ENCODE measurements around the gene CLECL1. TPM values are rescaled to one million over a fixed set of nuclear protein-coding genes. Genes with fewer than 3 reads are reported as not detected.

Gene CLECL1
- total and polyA plus RNA-seq, 2 of the 8 experiments (the other 6 are each of a cell fraction or from before 2014, with no cell fraction given), result not detected

GRCh38 chr12:9758119-9758518 lies 25.2 kb upstream of the CLECL1 start:
- FAIRE-seq, result no peak
- 89% methylated on average over 3 of the region's 3 CpGs; no CpG with 5 or more reads in 1 of the 2 experiments for WGBS, 2 experiments (ENCODE audit: extremely low coverage in 1 of 2, insufficient coverage in 1 of 2, insufficient read length in 1 of 2, insufficient replicate concordance in 2 of 2, low coverage in 1 of 2, low lambda C conversion rate in 2 of 2, missing lambda C conversion rate in 1 of 2)
- H3K79me2 ChIP-seq (ENCODE audit: control insufficient read depth in 1 of 2, insufficient read depth in 2 of 2, low read length in 2 of 2), result no peaks in the 10 kb centered on the region
- TF ChIP-seq CTCF (IDR thresholded peaks at IDR 0.05; ENCODE audit: control extremely low read depth in 1 of 3, insufficient read depth in 1 of 3, low read depth in 1 of 3, low read length in 3 of 3) (no peak), MAFK (IDR thresholded peaks at IDR 0.05; ENCODE audit: low read depth, low read length) (no peak), SIX5 (IDR thresholded peaks at IDR 0.05; ENCODE audit: low read depth, low read length) (no peak), SP1 (IDR thresholded peaks at IDR 0.05; ENCODE audit: low read depth, low read length) (no peak), RAD21 (IDR thresholded peaks at IDR 0.05 in 1 of 2, conservative IDR thresholded peaks at IDR 0.05 in 1 of 2; ENCODE audit: low read depth in 2 of 2, low read length in 2 of 2) (no peak), KDM4A (IDR thresholded peaks at IDR 0.05; ENCODE audit: low read depth, low read length, severe bottlenecking) (no peak), BRCA1 (IDR thresholded peaks at IDR 0.05; ENCODE audit: low read depth, low read length) (no peak), RXRA (IDR thresholded peaks at IDR 0.05; ENCODE audit: insufficient read depth, low read depth, low read length) (no peak), EGR1 (IDR thresholded peaks at IDR 0.05; ENCODE audit: borderline replicate concordance, low read depth, low read length) (no peak), CBX5 (IDR thresholded peaks at IDR 0.05; ENCODE audit: low read depth, low read length) (no peak), NRF1 (IDR thresholded peaks at IDR 0.05; ENCODE audit: low read depth, low read length) (no peak)

More at GRCh38 chr12:9758119-9758518, 25.2 kb upstream of the CLECL1 start:
- Histone ChIP-seq H3K36me3 (ENCODE audit: control insufficient read depth in 2 of 4, insufficient read depth in 4 of 4, low read length in 3 of 4) (no peaks in the 10 kb centered on the region), H3K4ac (replicated peaks; ENCODE audit: insufficient read length, low read depth, low read length) (no peak overlapping the region), H4K8ac (ENCODE audit: extremely low read depth, insufficient read depth, low read length) (no peak overlapping the region), H4K5ac (ENCODE audit: insufficient read length, low read depth, low read length) (no peak overlapping the region), H4K91ac (replicated peaks; ENCODE audit: insufficient read length, low read length) (no peak overlapping the region), H2BK15ac (ENCODE audit: low read length) (no peak overlapping the region), H3K18ac (ENCODE audit: extremely low read depth, low read length) (no peak overlapping the region), H2BK120ac (replicated peaks; ENCODE audit: low read depth, low read length) (no peak overlapping the region), H2BK12ac (ENCODE audit: low read depth, low read length) (no peak overlapping the region), H3K4me1 (replicated peaks in 1 of 4; ENCODE audit: control insufficient read depth in 3 of 4, insufficient read depth in 4 of 4, low read length in 3 of 4) (peaks cover 0 to 4% (median 0%) of the 10 kb centered on the region in 4 experiments; a peak in 1 of 7 replicates), H3K4me3 (ENCODE audit: extremely low read depth in 1 of 4, insufficient read depth in 2 of 4, low read depth in 3 of 4, low read length in 4 of 4) (no peak overlapping the region), H2BK5ac (ENCODE audit: low read depth, low read length) (no peak overlapping the region), H2AK5ac (ENCODE audit: low read depth, low read length) (no peak overlapping the region), H3K27ac (ENCODE audit: low read depth, low read length) (no peak overlapping the region), H3K9ac (replicated peaks in 1 of 4; ENCODE audit: extremely low read depth in 1 of 4, low read depth in 3 of 4, low read length in 3 of 4) (no peak overlapping the region), H3K23ac (ENCODE audit: insufficient read length) (no peak overlapping the region), H3K23me2 (ENCODE audit: low read depth, low read length) (no peaks in the 10 kb centered on the region), H3K4me2 (ENCODE audit: insufficient read depth in 1 of 2, low read depth in 2 of 2, low read length in 2 of 2) (no peak overlapping the region), H4K20me1 (replicated peaks in 1 of 2; ENCODE audit: control insufficient read depth in 1 of 2, insufficient read depth in 2 of 2, low read length in 2 of 2) (no peaks in the 10 kb centered on the region), H3K9me3 (ENCODE audit: insufficient read depth in 2 of 2, low read depth in 1 of 2, low read length in 1 of 2) (no peaks in the 10 kb centered on the region), H2BK20ac (ENCODE audit: low read length) (no peak overlapping the region), H3K79me1 (ENCODE audit: low read depth, low read length) (no peaks in the 10 kb centered on the region), H3K27me3 (replicated peaks in 1 of 4; ENCODE audit: control insufficient read depth in 3 of 4, extremely low read depth in 1 of 4, insufficient read depth in 3 of 4, low read length in 3 of 4) (no peaks in the 10 kb centered on the region), H2AFZ (ENCODE audit: low read length) (no peak overlapping the region), H3K56ac (replicated peaks; ENCODE audit: insufficient read length, low read depth, low read length) (no peak overlapping the region), H3K14ac (ENCODE audit: insufficient read length) (no peak overlapping the region)
- ChIA-PET CTCF (ENCODE audit: partially characterized antibody) (interaction anchor here (1.0 to 15.3 kb wide), 5 partner anchors 9 to 478 kb away, joined by 3 to 278 read pairs (median 6); no protein-coding TSS in a partner anchor), POLR2A (ENCODE audit: partially characterized antibody) (no interaction called here)
- DNase-seq (ENCODE audit: low read depth in 1 of 2, low spot score in 2 of 2), result no peak
